Activated B cell treated with CpG ODN at 0.5 μM for 24 hours (primary cell): ENCODE data around the gene DEDD. TPM values are rescaled to one million over a fixed set of nuclear protein-coding genes. Genes with fewer than 3 reads are reported as not detected.

Experiments used
- ATAC-seq: fragments of 200-7000 bp; cut with Tn5 transposase; one replicate; pipeline ENCODE4 v1.10.0; 2021; ENCODE audit warnings: low read depth, mild to moderate bottlenecking, moderate library complexity
- CTCF ChIA-PET: fragments of 350-600 bp; sonication (Branson Sonifier 250); formaldehyde crosslinking; loops from one replicate; lab custom pipeline; 2021; ENCODE audit warnings: antibody characterized with exemption; lab: Charles Lee
- POLR2A ChIA-PET: fragments of 350-600 bp; sonication (Branson Sonifier 250); formaldehyde crosslinking; loops from one replicate; lab custom pipeline; 2021; ENCODE audit warnings: antibody characterized with exemption; lab: Charles Lee
- DNase-seq: peaks from one replicate; pipeline ENCODE4 v3.0.0; 2022
- H3K27ac Mint-ChIP-seq: one replicate; pipeline ENCODE4 v1.8.0; 2020; ENCODE audit warnings: mixed read lengths
- H3K27me3 Mint-ChIP-seq: one replicate; pipeline ENCODE4 v1.8.0; 2021; ENCODE audit warnings: mixed read lengths
- H3K36me3 Mint-ChIP-seq: one replicate; pipeline ENCODE4 v1.8.0; 2021; ENCODE audit warnings: low read depth, mixed read lengths
- H3K4me1 Mint-ChIP-seq: one replicate; pipeline ENCODE4 v1.8.0; 2021; ENCODE audit warnings: mixed read lengths
- H3K4me3 Mint-ChIP-seq: one replicate; pipeline ENCODE4 v1.8.0; 2020; ENCODE audit warnings: mild to moderate bottlenecking, mixed read lengths
- H3K9me3 Mint-ChIP-seq: one replicate; pipeline ENCODE4 v1.8.0; 2020; ENCODE audit warnings: mixed read lengths
- intact Hi-C: fragments of 100-400 bp; cut with micrococcal nuclease; formaldehyde crosslinking; loops from one replicate; pipeline ENCODE4 v1.15.1; 2024
- total RNA-seq: library from RNA; stranded (reverse); gene quantifications from 2 replicates; pipeline ENCODE4 v1.2.3, GENCODE V29; 2022
- TF ChIP-seq, protein P1 (sequence below): fragments of 200-600 bp; IDR thresholded peaks from one replicate; pipeline ENCODE4 v1.8.0; 2022; ENCODE audit warnings: antibody characterized with exemption, mild to moderate bottlenecking

Gene DEDD
- total RNA-seq, 1 donor from 2014 or later: 40.5 TPM

GRCh38 chr1:161072751-161073449 lies 59.6 kb downstream of the DEDD start:
- TF ChIP-seq, protein P1, sequence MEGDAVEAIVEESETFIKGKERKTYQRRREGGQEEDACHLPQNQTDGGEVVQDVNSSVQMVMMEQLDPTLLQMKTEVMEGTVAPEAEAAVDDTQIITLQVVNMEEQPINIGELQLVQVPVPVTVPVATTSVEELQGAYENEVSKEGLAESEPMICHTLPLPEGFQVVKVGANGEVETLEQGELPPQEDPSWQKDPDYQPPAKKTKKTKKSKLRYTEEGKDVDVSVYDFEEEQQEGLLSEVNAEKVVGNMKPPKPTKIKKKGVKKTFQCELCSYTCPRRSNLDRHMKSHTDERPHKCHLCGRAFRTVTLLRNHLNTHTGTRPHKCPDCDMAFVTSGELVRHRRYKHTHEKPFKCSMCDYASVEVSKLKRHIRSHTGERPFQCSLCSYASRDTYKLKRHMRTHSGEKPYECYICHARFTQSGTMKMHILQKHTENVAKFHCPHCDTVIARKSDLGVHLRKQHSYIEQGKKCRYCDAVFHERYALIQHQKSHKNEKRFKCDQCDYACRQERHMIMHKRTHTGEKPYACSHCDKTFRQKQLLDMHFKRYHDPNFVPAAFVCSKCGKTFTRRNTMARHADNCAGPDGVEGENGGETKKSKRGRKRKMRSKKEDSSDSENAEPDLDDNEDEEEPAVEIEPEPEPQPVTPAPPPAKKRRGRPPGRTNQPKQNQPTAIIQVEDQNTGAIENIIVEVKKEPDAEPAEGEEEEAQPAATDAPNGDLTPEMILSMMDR: no peak
- ATAC-seq: no peak
- H3K4me3 Mint-ChIP-seq: no peak overlapping the region

GRCh38 chr1:161071886-161072371 lies 60.5 kb downstream of the DEDD start:
- CTCF ChIA-PET: interaction anchor here (0.5 to 6.2 kb wide), 13 partner anchors 19 to 78 kb away, joined by 3 to 95 read pairs (median 5); partner anchors contain the start of genes DEDD, KLHDC9, NIT1 and PFDN2
- Mint-ChIP-seq H3K4me1 (peaks cover 39% of the 10 kb centered on the region), H3K36me3 (peaks cover 23% of the 10 kb centered on the region), H3K27ac (peak overlapping the region; percentile 62), H3K4me3 (no peak overlapping the region), H3K27me3 (no peaks in the 10 kb centered on the region), H3K9me3 (no peaks in the 10 kb centered on the region)
- DNase-seq: no peak
- intact Hi-C loops: loop anchor here (1.0 kb wide), 1 partner anchor 310 kb away; no protein-coding TSS in a partner anchor
- TF ChIP-seq, protein P1: peak; percentile 46
- peak; percentile 16 for ATAC-seq
- POLR2A ChIA-PET: interaction anchor here (0.5 to 9.8 kb wide), 8 partner anchors 25 to 110 kb away, joined by 3 to 285 read pairs (median 4); partner anchors contain the start of genes DEDD, KLHDC9, NIT1 and PFDN2

More at GRCh38 chr1:161072751-161073449, 59.6 kb downstream of the DEDD start:
- intact Hi-C loops: loop anchor here (1.0 kb wide), 1 partner anchor 309 kb away; no protein-coding TSS in a partner anchor
- no peak for DNase-seq
- POLR2A ChIA-PET: interaction anchor here (1.0 to 9.8 kb wide), 3 partner anchors 24 to 109 kb away, joined by 3 to 285 read pairs (median 4); partner anchors contain the start of gene USF1
- H3K36me3 Mint-ChIP-seq: peaks cover 17% of the 10 kb centered on the region
- no peaks in the 10 kb centered on the region for H3K27me3 Mint-ChIP-seq
- H3K9me3 Mint-ChIP-seq: no peaks in the 10 kb centered on the region
- CTCF ChIA-PET: interaction anchor here (1.6 to 6.2 kb wide), 6 partner anchors 20 to 75 kb away, joined by 3 to 95 read pairs (median 12); partner anchors contain the start of genes KLHDC9, NIT1 and PFDN2
- peaks cover 29% of the 10 kb centered on the region for H3K4me1 Mint-ChIP-seq
- no peak overlapping the region for H3K27ac Mint-ChIP-seq

Other genes with a start within 250 kb of the DEDD start
- not detected in 2 replicates for gene ITLN1, start 247.5 kb downstream of the DEDD start, total RNA-seq
- not detected in 2 replicates for gene ITLN2, start 177.9 kb downstream of the DEDD start, total RNA-seq
- gene F11R, start 111.5 kb downstream of the DEDD start, total RNA-seq: 11.1 and 11.6 TPM in 2 replicates
- gene TSTD1, start 93.7 kb downstream of the DEDD start, total RNA-seq: 69.8 and 70.2 TPM in 2 replicates
- 134 and 143 TPM in 2 replicates for gene USF1, start 86.7 kb downstream of the DEDD start, total RNA-seq
- 154 and 158 TPM in 2 replicates for gene ARHGAP30, start 62.8 kb downstream of the DEDD start, total RNA-seq
- not detected in 2 replicates for gene NECTIN4, start 43.1 kb downstream of the DEDD start, total RNA-seq
- gene KLHDC9, start 34.3 kb downstream of the DEDD start, total RNA-seq: 2.9 and 3.6 TPM in 2 replicates
- gene PFDN2, start 14.6 kb downstream of the DEDD start, total RNA-seq: 43.8 and 67.9 TPM in 2 replicates
- 40.5 and 43.9 TPM in 2 replicates for gene NIT1, start 14.6 kb downstream of the DEDD start, total RNA-seq
- 107 and 127 TPM in 2 replicates for gene UFC1, start 21.3 kb upstream of the DEDD start, total RNA-seq
- 31.9 and 38.1 TPM in 2 replicates for gene USP21, start 26.8 kb upstream of the DEDD start, total RNA-seq
- 31.5 and 40.7 TPM in 2 replicates for gene PPOX, start 33.8 kb upstream of the DEDD start, total RNA-seq
- gene B4GALT3, start 44.8 kb upstream of the DEDD start, total RNA-seq: 40.7 and 41.7 TPM in 2 replicates
- not detected in 2 replicates for gene ADAMTS4, start 66.4 kb upstream of the DEDD start, total RNA-seq
- 69.1 and 73.9 TPM in 2 replicates for gene NDUFS2, start 69.7 kb upstream of the DEDD start, total RNA-seq
- gene FCER1G, start 82.6 kb upstream of the DEDD start, total RNA-seq: 0.60 and 0.69 TPM in 2 replicates
- not detected in 2 replicates for gene APOA2, start 91.0 kb upstream of the DEDD start, total RNA-seq
- 11.7 and 12.4 TPM in 2 replicates for gene TOMM40L, start 93.4 kb upstream of the DEDD start, total RNA-seq
- 0.15 TPM in 1 of 2 replicates, not detected in the other for gene NR1I3, start 105.5 kb upstream of the DEDD start, total RNA-seq
- not detected in 2 replicates for gene PCP4L1, start 126.1 kb upstream of the DEDD start, total RNA-seq
- 5.8 and 6.6 TPM in 2 replicates for gene MPZ, start 177.3 kb upstream of the DEDD start, total RNA-seq
- gene SDHC, start 181.7 kb upstream of the DEDD start, total RNA-seq: 160 and 179 TPM in 2 replicates
- not detected in 2 replicates for gene CFAP126, start 235.2 kb upstream of the DEDD start, total RNA-seq